ENCODE data around the gene TLCD3A. TPM values are rescaled to one million over a fixed set of nuclear protein-coding genes. Genes with fewer than 3 reads are reported as not detected.

The TLCD3A gene
- total and polyA plus RNA-seq, 9 of the 15 experiments (the other 6 are each of a cell fraction or from before 2014, with no cell fraction given): 1.3 to 13.5 (median 7.3) TPM

DNA sequence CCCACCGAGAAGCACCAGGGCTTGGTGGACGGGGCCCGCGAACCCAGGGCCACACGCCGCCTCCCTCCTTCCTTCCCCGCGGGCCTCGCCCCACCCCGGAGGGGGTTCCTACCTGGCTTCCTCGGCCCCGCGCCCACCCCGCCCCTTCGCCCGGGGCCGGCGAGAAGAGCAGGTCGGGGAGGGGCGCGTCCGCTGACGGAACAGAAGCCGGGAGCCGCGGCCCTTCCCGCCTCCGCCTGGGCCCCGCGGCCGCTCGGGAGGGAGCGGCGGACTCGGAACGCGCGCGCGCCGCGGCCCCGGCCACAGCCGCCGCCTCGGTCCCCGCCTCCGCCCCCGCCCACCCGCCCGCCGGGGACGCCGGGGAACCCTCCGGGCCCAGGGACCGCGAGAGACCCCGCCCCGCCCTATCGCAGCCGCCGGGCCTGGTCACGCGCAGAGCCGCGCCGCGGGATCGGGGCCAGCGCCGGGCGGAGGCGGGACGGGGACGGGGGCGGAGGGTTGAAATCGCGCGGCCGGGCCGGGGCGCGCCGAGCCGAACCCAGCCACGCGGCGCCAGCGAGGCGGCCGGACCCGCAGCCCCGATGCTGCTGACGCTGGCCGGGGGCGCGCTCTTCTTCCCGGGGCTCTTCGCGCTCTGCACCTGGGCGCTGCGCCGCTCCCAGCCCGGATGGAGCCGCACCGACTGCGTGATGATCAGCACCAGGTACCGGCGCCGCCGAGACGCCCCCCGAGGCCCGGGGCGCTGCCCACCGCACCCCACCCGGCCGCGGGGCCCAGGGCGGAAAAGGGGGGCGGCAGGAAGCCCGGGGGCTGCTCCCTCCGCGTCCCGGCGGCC lies at the start of gene TLCD3A (continued):
- TF ChIP-seq, protein P1, sequence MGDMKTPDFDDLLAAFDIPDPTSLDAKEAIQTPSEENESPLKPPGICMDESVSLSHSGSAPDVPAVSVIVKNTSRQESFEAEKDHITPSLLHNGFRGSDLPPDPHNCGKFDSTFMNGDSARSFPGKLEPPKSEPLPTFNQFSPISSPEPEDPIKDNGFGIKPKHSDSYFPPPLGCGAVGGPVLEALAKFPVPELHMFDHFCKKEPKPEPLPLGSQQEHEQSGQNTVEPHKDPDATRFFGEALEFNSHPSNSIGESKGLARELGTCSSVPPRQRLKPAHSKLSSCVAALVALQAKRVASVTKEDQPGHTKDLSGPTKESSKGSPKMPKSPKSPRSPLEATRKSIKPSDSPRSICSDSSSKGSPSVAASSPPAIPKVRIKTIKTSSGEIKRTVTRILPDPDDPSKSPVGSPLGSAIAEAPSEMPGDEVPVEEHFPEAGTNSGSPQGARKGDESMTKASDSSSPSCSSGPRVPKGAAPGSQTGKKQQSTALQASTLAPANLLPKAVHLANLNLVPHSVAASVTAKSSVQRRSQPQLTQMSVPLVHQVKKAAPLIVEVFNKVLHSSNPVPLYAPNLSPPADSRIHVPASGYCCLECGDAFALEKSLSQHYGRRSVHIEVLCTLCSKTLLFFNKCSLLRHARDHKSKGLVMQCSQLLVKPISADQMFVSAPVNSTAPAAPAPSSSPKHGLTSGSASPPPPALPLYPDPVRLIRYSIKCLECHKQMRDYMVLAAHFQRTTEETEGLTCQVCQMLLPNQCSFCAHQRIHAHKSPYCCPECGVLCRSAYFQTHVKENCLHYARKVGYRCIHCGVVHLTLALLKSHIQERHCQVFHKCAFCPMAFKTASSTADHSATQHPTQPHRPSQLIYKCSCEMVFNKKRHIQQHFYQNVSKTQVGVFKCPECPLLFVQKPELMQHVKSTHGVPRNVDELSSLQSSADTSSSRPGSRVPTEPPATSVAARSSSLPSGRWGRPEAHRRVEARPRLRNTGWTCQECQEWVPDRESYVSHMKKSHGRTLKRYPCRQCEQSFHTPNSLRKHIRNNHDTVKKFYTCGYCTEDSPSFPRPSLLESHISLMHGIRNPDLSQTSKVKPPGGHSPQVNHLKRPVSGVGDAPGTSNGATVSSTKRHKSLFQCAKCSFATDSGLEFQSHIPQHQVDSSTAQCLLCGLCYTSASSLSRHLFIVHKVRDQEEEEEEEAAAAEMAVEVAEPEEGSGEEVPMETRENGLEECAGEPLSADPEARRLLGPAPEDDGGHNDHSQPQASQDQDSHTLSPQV (IDR thresholded peaks at IDR 0.05): 0 out of 2 replicates have a peak, but pooled peaks have one; percentile 16
- peak; percentile 8 for TF ChIP-seq RBBP5 (IDR thresholded peaks at IDR 0.05; ENCODE audit: borderline replicate concordance, insufficient read depth, low read length, poor library complexity, severe bottlenecking)
- TF ChIP-seq SOX6 (IDR thresholded peaks at IDR 0.05): no peak
- peak; percentile 66; the same call in 1 of the 2 replicates for TF ChIP-seq PHF8 (IDR thresholded peaks at IDR 0.05; ENCODE audit: borderline replicate concordance, low read length)
- TF ChIP-seq L3MBTL2 (IDR thresholded peaks at IDR 0.05): peak; percentile 53; the same call in 1 of the 2 replicates
- TF ChIP-seq, protein P2, sequence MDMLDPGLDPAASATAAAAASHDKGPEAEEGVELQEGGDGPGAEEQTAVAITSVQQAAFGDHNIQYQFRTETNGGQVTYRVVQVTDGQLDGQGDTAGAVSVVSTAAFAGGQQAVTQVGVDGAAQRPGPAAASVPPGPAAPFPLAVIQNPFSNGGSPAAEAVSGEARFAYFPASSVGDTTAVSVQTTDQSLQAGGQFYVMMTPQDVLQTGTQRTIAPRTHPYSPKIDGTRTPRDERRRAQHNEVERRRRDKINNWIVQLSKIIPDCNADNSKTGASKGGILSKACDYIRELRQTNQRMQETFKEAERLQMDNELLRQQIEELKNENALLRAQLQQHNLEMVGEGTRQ (CRISPR knock-in tag; IDR thresholded peaks at IDR 0.05): 0 out of 2 replicates have a peak, but pooled peaks have one; percentile 19
- TF ChIP-seq SAFB (IDR thresholded peaks at IDR 0.05; ENCODE audit: borderline replicate concordance, low read depth, low read length): no peak
- TF ChIP-seq, protein P3, sequence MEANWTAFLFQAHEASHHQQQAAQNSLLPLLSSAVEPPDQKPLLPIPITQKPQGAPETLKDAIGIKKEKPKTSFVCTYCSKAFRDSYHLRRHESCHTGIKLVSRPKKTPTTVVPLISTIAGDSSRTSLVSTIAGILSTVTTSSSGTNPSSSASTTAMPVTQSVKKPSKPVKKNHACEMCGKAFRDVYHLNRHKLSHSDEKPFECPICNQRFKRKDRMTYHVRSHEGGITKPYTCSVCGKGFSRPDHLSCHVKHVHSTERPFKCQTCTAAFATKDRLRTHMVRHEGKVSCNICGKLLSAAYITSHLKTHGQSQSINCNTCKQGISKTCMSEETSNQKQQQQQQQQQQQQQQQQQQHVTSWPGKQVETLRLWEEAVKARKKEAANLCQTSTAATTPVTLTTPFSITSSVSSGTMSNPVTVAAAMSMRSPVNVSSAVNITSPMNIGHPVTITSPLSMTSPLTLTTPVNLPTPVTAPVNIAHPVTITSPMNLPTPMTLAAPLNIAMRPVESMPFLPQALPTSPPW (CRISPR knock-in tag; IDR thresholded peaks at IDR 0.05): peak; percentile 71
- TF ChIP-seq ZNF609 (CRISPR knock-in tag; IDR thresholded peaks at IDR 0.05; ENCODE audit: borderline replicate concordance): no peak
- peak in 1 of 2 experiments; percentile 25; a peak in 1 of 4 replicates for TF ChIP-seq SIN3A (IDR thresholded peaks at IDR 0.05; ENCODE audit: borderline replicate concordance in 2 of 2, control insufficient read depth in 1 of 2, low read depth in 2 of 2, low read length in 2 of 2)
- peak; percentile 21; the same call in 1 of the 2 replicates for TF ChIP-seq CTBP1 (IDR thresholded peaks at IDR 0.05; ENCODE audit: borderline replicate concordance)
- no peak for TF ChIP-seq MYNN (IDR thresholded peaks at IDR 0.05)
- no peak for TF ChIP-seq MYNN (CRISPR knock-in tag; IDR thresholded peaks at IDR 0.05)
- peak; percentile 18; the same call in 1 of the 2 replicates for TF ChIP-seq EGR1 (conservative IDR thresholded peaks at IDR 0.05)
- peak; percentile 44 for TF ChIP-seq PHF20 (IDR thresholded peaks at IDR 0.05; ENCODE audit: partially characterized antibody)

All from K562 (cell line).